ENCODE data around the gene IQSEC1.

IQSEC1 gene

DNA sequence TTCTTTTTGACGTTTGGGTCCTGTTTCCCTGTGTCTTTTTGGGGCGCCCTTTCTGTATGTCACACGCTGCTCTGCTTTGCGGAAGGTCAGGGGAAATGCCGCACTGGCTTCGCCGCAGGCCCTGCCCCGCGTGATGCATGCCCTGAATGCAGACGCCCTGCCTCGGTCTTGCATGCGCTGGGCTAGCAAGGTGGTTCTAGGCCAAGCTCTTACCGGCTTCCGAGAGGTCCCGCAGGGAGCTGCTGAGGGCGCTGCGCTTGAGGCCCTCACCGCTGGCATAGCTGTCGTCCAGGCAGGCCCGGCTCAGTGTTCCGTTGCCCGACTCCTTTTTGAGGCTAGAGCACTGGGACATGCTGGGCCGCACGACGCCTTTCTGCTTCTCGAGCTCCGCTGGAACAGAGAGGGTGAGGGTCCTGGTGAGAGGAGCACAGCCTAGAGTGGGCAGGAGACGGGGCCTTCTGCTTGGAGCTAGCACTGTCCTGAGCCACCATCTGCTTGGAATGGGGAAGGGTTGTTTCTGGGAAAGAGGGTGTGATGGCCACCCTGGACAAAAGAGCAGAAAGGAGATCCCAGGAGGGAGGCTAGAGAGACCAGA lies 165.0 kb downstream of the IQSEC1 start:
- DNase-seq (ENCODE audit: low read depth): no peak
- H3K4me3 ChIP-seq (ENCODE audit: low read depth, low read length): no peak overlapping the region
- TF ChIP-seq, protein P1, sequence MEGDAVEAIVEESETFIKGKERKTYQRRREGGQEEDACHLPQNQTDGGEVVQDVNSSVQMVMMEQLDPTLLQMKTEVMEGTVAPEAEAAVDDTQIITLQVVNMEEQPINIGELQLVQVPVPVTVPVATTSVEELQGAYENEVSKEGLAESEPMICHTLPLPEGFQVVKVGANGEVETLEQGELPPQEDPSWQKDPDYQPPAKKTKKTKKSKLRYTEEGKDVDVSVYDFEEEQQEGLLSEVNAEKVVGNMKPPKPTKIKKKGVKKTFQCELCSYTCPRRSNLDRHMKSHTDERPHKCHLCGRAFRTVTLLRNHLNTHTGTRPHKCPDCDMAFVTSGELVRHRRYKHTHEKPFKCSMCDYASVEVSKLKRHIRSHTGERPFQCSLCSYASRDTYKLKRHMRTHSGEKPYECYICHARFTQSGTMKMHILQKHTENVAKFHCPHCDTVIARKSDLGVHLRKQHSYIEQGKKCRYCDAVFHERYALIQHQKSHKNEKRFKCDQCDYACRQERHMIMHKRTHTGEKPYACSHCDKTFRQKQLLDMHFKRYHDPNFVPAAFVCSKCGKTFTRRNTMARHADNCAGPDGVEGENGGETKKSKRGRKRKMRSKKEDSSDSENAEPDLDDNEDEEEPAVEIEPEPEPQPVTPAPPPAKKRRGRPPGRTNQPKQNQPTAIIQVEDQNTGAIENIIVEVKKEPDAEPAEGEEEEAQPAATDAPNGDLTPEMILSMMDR (conservative IDR thresholded peaks at IDR 0.05; ENCODE audit: low read depth, low read length): no peak

DNA sequence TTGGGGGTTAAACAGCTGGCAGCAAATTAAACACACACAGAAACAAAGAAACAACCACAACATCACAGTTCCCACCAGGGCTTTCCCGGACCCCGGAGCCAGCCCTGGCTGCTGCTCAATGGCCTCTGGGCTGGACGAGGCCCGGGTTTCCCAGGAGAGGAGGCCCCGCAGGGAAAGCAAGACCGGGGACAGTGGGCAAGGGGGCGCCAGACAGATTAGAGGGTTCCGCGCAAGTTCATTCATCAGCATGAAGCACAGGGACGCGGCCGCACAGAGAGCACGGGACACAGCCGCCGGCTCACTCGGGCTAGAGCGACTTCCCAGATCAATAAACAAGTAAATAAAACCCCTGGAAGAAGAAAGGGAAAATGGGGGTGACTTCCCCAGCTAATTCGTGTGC lies 165.5 kb downstream of the IQSEC1 start:
- no peak overlapping the region for H3K4me3 ChIP-seq (ENCODE audit: low read depth, low read length)
- DNase-seq (ENCODE audit: low read depth): no peak
- TF ChIP-seq, protein P1 (conservative IDR thresholded peaks at IDR 0.05; ENCODE audit: low read depth, low read length): no peak

DNA sequence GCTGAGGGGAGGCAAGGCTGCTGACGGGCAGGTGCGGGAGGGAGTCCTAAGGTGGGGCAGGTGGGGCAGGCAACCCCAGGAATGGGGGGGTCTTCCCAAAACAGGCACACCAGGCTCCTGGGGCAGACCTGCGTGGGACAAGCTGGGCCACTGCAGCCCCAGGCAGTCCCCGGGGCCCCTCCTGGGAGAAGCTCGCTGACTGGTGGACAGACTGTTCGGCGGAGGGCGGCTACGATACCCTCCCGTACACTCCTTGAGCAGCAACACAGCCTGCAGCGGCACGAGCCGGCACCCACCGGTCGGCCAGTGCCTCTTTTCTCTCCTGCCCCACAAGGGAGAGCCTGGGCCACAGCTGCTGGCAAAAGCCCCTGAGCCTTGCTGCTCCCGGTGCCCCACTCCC lies 165.9 kb downstream of the IQSEC1 start:
- no peak for DNase-seq (ENCODE audit: low read depth)
- no peak overlapping the region for H3K4me3 ChIP-seq (ENCODE audit: low read depth, low read length)
- TF ChIP-seq, protein P1 (conservative IDR thresholded peaks at IDR 0.05; ENCODE audit: low read depth, low read length): no peak

DNA sequence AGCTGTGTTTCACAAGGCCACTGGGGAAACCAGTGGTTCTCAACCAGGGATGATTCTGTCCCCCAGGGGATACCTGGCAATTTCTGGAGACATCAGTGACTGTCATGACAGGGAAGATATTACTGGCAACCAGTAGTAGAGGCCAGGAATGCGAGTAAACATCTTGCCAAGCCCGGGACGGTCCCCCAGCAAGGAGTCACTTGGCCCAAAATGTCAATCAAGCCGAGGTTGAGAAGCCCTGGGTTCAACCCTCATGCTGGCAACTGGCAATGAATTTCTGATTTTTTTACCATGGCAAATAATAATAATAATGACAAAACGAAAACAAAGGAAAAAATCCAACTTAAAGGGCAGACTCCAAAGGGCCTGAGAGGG lies 166.3 kb downstream of the IQSEC1 start:
- no peak for DNase-seq (ENCODE audit: low read depth)
- TF ChIP-seq, protein P1 (conservative IDR thresholded peaks at IDR 0.05; ENCODE audit: low read depth, low read length): no peak
- H3K4me3 ChIP-seq (ENCODE audit: low read depth, low read length): no peak overlapping the region

DNA sequence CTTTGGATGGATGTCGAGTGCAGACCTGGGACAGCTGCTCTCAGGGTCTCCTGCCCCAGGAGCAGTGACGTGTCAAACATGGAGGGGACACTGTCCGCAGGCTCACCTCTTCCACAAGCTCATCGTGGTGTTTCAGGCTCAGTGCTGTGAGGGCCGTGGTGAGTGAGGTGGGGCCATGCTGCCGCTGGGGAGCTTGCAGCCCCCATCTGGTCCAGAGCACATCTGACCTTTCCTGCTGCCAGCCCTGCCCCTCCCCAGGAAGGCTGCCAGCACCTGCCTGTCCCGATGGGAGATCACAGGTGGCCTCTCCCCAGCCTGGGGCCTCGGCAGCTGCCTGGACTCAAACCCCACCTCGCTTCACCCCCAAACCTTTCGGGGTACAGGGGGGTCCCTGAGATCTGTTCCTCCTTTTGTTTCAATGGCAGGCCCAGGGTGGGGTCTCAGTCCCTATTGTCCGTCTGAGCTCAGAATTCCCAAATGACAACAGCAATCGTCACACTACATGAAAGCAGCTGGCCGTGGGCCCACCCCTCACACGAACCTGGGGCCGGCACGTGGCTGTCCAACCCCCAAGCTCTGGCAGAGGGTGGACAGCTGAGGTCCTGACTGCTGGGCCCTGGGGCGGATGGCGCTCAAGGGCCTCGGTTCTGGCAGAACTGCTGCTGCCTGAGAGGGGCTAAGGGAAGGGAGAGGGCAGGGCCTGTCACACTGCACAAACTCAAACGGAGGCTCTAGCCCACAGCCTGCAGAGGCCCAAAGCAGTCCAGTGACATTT lies 166.9 kb downstream of the IQSEC1 start:
- TF ChIP-seq, protein P1 (conservative IDR thresholded peaks at IDR 0.05; ENCODE audit: low read depth, low read length): no peak
- no peak for DNase-seq (ENCODE audit: low read depth)
- H3K4me3 ChIP-seq (ENCODE audit: low read depth, low read length): no peak overlapping the region

DNA sequence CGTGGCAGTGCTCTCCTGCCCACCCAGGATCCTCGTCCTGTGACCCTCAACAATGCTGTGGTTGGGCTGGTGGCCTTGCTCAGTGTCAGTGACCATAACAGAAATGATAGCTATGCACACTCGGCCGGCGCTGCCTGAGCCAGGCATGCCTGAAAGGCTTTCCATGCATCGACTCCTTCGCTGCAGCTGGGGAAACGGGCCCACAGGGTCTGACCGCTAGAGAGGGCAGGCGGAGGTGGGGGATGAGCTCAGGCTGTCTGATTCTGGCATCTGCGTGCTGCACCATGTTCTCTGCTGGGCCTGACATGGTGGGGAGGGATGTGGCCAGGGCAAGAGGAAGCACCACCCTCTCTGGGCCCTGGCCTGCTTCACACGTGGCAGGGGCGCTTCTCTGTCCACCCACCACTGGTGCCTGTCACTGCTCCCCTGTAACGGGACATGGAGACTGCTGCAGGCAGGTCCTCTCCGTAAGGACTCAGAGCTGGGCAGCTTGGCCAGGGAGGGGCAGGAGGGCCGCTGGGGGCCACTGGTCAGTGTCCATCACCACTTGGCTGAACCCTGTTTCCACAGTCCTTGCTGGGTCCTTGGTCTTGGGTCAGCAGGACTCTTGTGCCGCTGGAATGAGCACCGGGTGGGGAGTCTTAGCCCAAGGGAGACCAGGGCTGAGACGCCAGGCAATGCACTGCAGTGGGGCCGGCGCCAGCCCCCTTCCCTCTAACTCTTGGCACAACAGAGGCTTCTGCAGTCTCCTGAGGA lies 167.7 kb downstream of the IQSEC1 start:
- TF ChIP-seq, protein P1 (conservative IDR thresholded peaks at IDR 0.05; ENCODE audit: low read depth, low read length): no peak
- no peak overlapping the region for H3K4me3 ChIP-seq (ENCODE audit: low read depth, low read length)
- no peak for DNase-seq (ENCODE audit: low read depth)
